Endodermal cell (in vitro differentiated cells): Measurements from ENCODE around the gene UCN3. TPM values are rescaled to one million over a fixed set of nuclear protein-coding genes. Genes with fewer than 3 reads are reported as not detected.
"Not testable (repeated sequence)": the region's sequence is repeated elsewhere in the genome, so short reads cannot be mapped to it uniquely, and the experiment has no call there.

Source experiments
- DNase-seq: peaks from one replicate; pipeline ENCODE4 v3.0.0-alpha.2; 2017
- H3K27ac ChIP-seq: 2 replicates; pipeline ENCODE4 v1.5.1; 2013; ENCODE audit warnings: mild to moderate bottlenecking, low read depth, low read length, moderate library complexity
- H3K27me3 ChIP-seq: 2 replicates; pipeline ENCODE4 v1.6.1; 2013; ENCODE audit warnings: mild to moderate bottlenecking, low read length, moderate library complexity; ENCODE audit not compliant: insufficient read depth, control insufficient read depth, poor library complexity, severe bottlenecking
- H3K36me3 ChIP-seq: 2 replicates; pipeline ENCODE4 v1.7.0; 2013; ENCODE audit warnings: mild to moderate bottlenecking, low read length, moderate library complexity; ENCODE audit not compliant: control insufficient read depth, insufficient read depth
- H3K4me1 ChIP-seq: one replicate; pipeline ENCODE4 v1.7.0; 2013; ENCODE audit warnings: low read length; ENCODE audit not compliant: control insufficient read depth, insufficient read depth
- H3K4me3 ChIP-seq: 2 replicates; pipeline ENCODE4 v1.5.1; 2013; ENCODE audit warnings: mild to moderate bottlenecking, low read length, moderate library complexity
- H3K9ac ChIP-seq: 2 replicates; pipeline ENCODE4 v1.6.1; 2013; ENCODE audit warnings: mild to moderate bottlenecking, low read length, moderate library complexity; ENCODE audit not compliant: poor library complexity, severe bottlenecking; ENCODE audit errors: extremely low read depth
- H3K9me3 ChIP-seq: 2 replicates; pipeline ENCODE4 v1.6.1; 2013; ENCODE audit warnings: mild to moderate bottlenecking, low read length, moderate library complexity; ENCODE audit not compliant: control insufficient read depth
- H3K27ac Mint-ChIP-seq: 2 replicates; pipeline ENCODE4 v1.8.0; 2020; ENCODE audit warnings: mixed read lengths
- H3K27me3 Mint-ChIP-seq: 2 replicates; pipeline ENCODE4 v1.8.0; 2021; ENCODE audit warnings: mild to moderate bottlenecking, mixed read lengths; ENCODE audit not compliant: insufficient read depth
- H3K36me3 Mint-ChIP-seq: 2 replicates; pipeline ENCODE4 v1.8.0; 2020; ENCODE audit warnings: low read depth, mixed read lengths
- H3K4me1 Mint-ChIP-seq: 2 replicates; pipeline ENCODE4 v1.8.0; 2020; ENCODE audit warnings: mixed read lengths
- H3K4me3 Mint-ChIP-seq: 2 replicates; pipeline ENCODE4 v1.8.0; 2020; ENCODE audit warnings: mild to moderate bottlenecking, moderate library complexity, mixed read lengths
- H3K9me3 Mint-ChIP-seq: 2 replicates; pipeline ENCODE4 v1.8.0; 2020; ENCODE audit warnings: mild to moderate bottlenecking, mixed read lengths
- CTCF ChIP-seq: fragments of 200-600 bp; sonication (generic); conservative IDR thresholded peaks from 2 replicates; pipeline ENCODE4 v1.5.0; 2021; ENCODE audit warnings: antibody characterized with exemption, mild to moderate bottlenecking
- WGBS, 2 experiments: methylation state at CpG; one replicate each; pipeline versions ENCODE4 v1.1.5 to v1.1.7; 2013; ENCODE audit warnings: missing lambda C conversion rate in 2 of 2, mixed read lengths in 1 of 2; ENCODE audit not compliant: insufficient coverage in 1 of 2, insufficient read length in 1 of 2; 5-methylcytosine and 5-hydroxymethylcytosine counted together
- total RNA-seq, 2 donors: library from RNA; stranded (reverse); fragmentation: NEBNext Ultra II Directional in 1 of 2; extraction: Animal tissue kit (Norgen Biotek cat#: 25700) in 1 of 2; gene quantifications; 2 replicates in 1 of 2; 3 replicates in 1 of 2; pipeline ENCODE4 v1.2.1, GENCODE V29; 2021

Gene UCN3
- total RNA-seq, 2 donors from 2014 or later = not detected

- H3K9ac ChIP-seq = no peak overlapping the region
- peaks cover 20% of the 10 kb centered on the region for H3K9me3 ChIP-seq
- DNase-seq = no peak
- no peak overlapping the region for H3K27ac ChIP-seq
- H3K27me3 Mint-ChIP-seq = no peaks in the 10 kb centered on the region
- peaks cover 15% of the 10 kb centered on the region for H3K9me3 Mint-ChIP-seq
- no peak overlapping the region for H3K4me3 Mint-ChIP-seq
- H3K4me3 ChIP-seq = no peak overlapping the region
- no peaks in the 10 kb centered on the region for H3K36me3 Mint-ChIP-seq
- no peaks in the 10 kb centered on the region for H3K27me3 ChIP-seq
- H3K4me1 ChIP-seq = no peaks in the 10 kb centered on the region
- H3K27ac Mint-ChIP-seq = no peak overlapping the region
- H3K4me1 Mint-ChIP-seq = no peaks in the 10 kb centered on the region
- no peak for TF ChIP-seq CTCF
- no peaks in the 10 kb centered on the region for H3K36me3 ChIP-seq
- 86 to 93% methylated on average over 1 to 3 of the region's 3 CpGs for WGBS, 2 experiments
These were observed 38.0 kb downstream of the UCN3 start for GRCh38 chr10:5402798-5403197.

- Histone ChIP-seq H3K27ac (no peak within 1 kb of the TSS), H3K27me3 (no peaks in the 10 kb centered on the region), H3K9me3 (peaks cover 22% of the 10 kb centered on the region), H3K36me3 (no peaks in the 10 kb centered on the region), H3K9ac (no peak within 1 kb of the TSS), H3K4me3 (no peak within 1 kb of the TSS), H3K4me1 (no peaks in the 10 kb centered on the region)
- no peak for TF ChIP-seq CTCF
- Mint-ChIP-seq H3K36me3 (no peaks in the 10 kb centered on the region), H3K4me1 (no peaks in the 10 kb centered on the region), H3K4me3 (no peak within 1 kb of the TSS), H3K9me3 (peaks cover 25% of the 10 kb centered on the region), H3K27ac (no peak within 1 kb of the TSS), H3K27me3 (peaks cover under 1% of the 10 kb centered on the region)
- DNase-seq = no peak
- WGBS, 2 experiments = 80 to 84% methylated on average over 4 to 8 of the region's 8 CpGs
These were observed 39.7 kb downstream of the UCN3 start, which contains the start of gene TUBAL3 for GRCh38 chr10:5404208-5405041. Gene TUBAL3 (minus strand): TSS chr10:5404828. CDS start chr10:5404792, 36 bp downstream.

GRCh38 chr10:5406918-5407317 lies 42.2 kb downstream of the UCN3 start:
- Histone ChIP-seq H3K4me3 (no peak overlapping the region), H3K27me3 (no peaks in the 10 kb centered on the region), H3K27ac (no peak overlapping the region), H3K36me3 (no peaks in the 10 kb centered on the region), H3K9me3 (peaks cover 22% of the 10 kb centered on the region), H3K4me1 (no peaks in the 10 kb centered on the region), H3K9ac (no peak overlapping the region)
- Mint-ChIP-seq H3K27me3 (peaks cover 4% of the 10 kb centered on the region), H3K4me1 (no peaks in the 10 kb centered on the region), H3K4me3 (no peak overlapping the region), H3K9me3 (peaks cover 27% of the 10 kb centered on the region), H3K27ac (no peak overlapping the region), H3K36me3 (no peaks in the 10 kb centered on the region)
- 60% methylated on average over 1 of the region's 1 CpG; no CpG with 5 or more reads in 1 of the 2 experiments for WGBS, 2 experiments
- no peak for DNase-seq
- no peak for TF ChIP-seq CTCF

GRCh38 chr10:5410787-5411186 lies 46.0 kb downstream of the UCN3 start:
- peaks cover 27% of the 10 kb centered on the region for H3K9me3 Mint-ChIP-seq
- not testable (repeated sequence) for H3K4me3 ChIP-seq, H3K4me3 Mint-ChIP-seq, H3K27ac Mint-ChIP-seq, H3K9ac ChIP-seq, DNase-seq, H3K27me3 ChIP-seq, H3K4me1 Mint-ChIP-seq, H3K36me3 ChIP-seq, H3K27ac ChIP-seq, H3K4me1 ChIP-seq, H3K36me3 Mint-ChIP-seq, H3K27me3 Mint-ChIP-seq
- H3K9me3 ChIP-seq = peaks cover 22% of the 10 kb centered on the region
